ENCODE data around the gene SEMA4F. TPM values are rescaled to one million over a fixed set of nuclear protein-coding genes. Genes with fewer than 3 reads are reported as not detected.
A peak's percentile ranks its signal among the peaks of the same experiment; 100 is the strongest.

SEMA4F gene
- total RNA-seq, 1 donor from 2014 or later: 17.4 TPM

- no peaks in the 10 kb centered on the region for H3K9me3 Mint-ChIP-seq (ENCODE audit: low read depth)
- peaks cover 29% of the 10 kb centered on the region for H3K36me3 Mint-ChIP-seq (ENCODE audit: low read depth)
- no peak for DNase-seq (ENCODE audit: low spot score)
- H3K27ac Mint-ChIP-seq (ENCODE audit: unreplicated experiment): no peak overlapping the region
- H3K4me1 Mint-ChIP-seq (ENCODE audit: low read depth): peaks cover 4% of the 10 kb centered on the region
- no peaks in the 10 kb centered on the region for H3K27me3 Mint-ChIP-seq (ENCODE audit: low read depth)
- TF ChIP-seq CTCF (IDR thresholded peaks at IDR 0.05): peak; percentile 33
- H3K4me3 Mint-ChIP-seq (ENCODE audit: unreplicated experiment): no peak overlapping the region
These were observed 21.0 kb downstream of the SEMA4F start for GRCh38 chr2:74675090-74675489.

- H3K4me3 Mint-ChIP-seq (ENCODE audit: unreplicated experiment): no peak overlapping the region
These were observed 22.3 kb downstream of the SEMA4F start for GRCh38 chr2:74676331-74676730.

GRCh38 chr2:74679615-74680014, 25.6 kb downstream of the SEMA4F start:
- Mint-ChIP-seq H3K36me3 (ENCODE audit: low read depth) (peaks cover 24% of the 10 kb centered on the region), H3K27me3 (ENCODE audit: low read depth) (no peaks in the 10 kb centered on the region), H3K4me3 (ENCODE audit: unreplicated experiment) (no peak overlapping the region), H3K9me3 (ENCODE audit: low read depth) (no peaks in the 10 kb centered on the region), H3K4me1 (ENCODE audit: low read depth) (no peaks in the 10 kb centered on the region), H3K27ac (ENCODE audit: unreplicated experiment) (no peak overlapping the region)
- TF ChIP-seq CTCF (IDR thresholded peaks at IDR 0.05): no peak
- no peak for DNase-seq (ENCODE audit: low spot score)

More at GRCh38 chr2:74676331-74676730, 22.3 kb downstream of the SEMA4F start:
- no peak for TF ChIP-seq CTCF (IDR thresholded peaks at IDR 0.05)
- Mint-ChIP-seq H3K27ac (ENCODE audit: unreplicated experiment) (no peak overlapping the region), H3K4me1 (ENCODE audit: low read depth) (peaks cover 2% of the 10 kb centered on the region), H3K27me3 (ENCODE audit: low read depth) (no peaks in the 10 kb centered on the region), H3K9me3 (ENCODE audit: low read depth) (no peaks in the 10 kb centered on the region), H3K36me3 (ENCODE audit: low read depth) (peaks cover 31% of the 10 kb centered on the region)
- no peak for DNase-seq (ENCODE audit: low spot score)

- DNase-seq (ENCODE audit: low spot score): no peak
- Mint-ChIP-seq H3K36me3 (ENCODE audit: low read depth) (peaks cover 9% of the 10 kb centered on the region), H3K27me3 (ENCODE audit: low read depth) (peaks cover 5% of the 10 kb centered on the region), H3K27ac (ENCODE audit: unreplicated experiment) (no peak overlapping the region), H3K9me3 (ENCODE audit: low read depth) (no peaks in the 10 kb centered on the region), H3K4me1 (ENCODE audit: low read depth) (no peaks in the 10 kb centered on the region), H3K4me3 (ENCODE audit: unreplicated experiment) (no peak overlapping the region)
- TF ChIP-seq CTCF (IDR thresholded peaks at IDR 0.05): no peak
These were observed 28.5 kb downstream of the SEMA4F start for GRCh38 chr2:74682501-74682900.

- Mint-ChIP-seq H3K9me3 (ENCODE audit: low read depth) (no peaks in the 10 kb centered on the region), H3K27ac (ENCODE audit: unreplicated experiment) (no peak overlapping the region), H3K36me3 (ENCODE audit: low read depth) (peaks cover 1% of the 10 kb centered on the region), H3K4me1 (ENCODE audit: low read depth) (no peaks in the 10 kb centered on the region), H3K4me3 (ENCODE audit: unreplicated experiment) (no peak overlapping the region), H3K27me3 (ENCODE audit: low read depth) (peaks cover 11% of the 10 kb centered on the region)
- no peak for DNase-seq (ENCODE audit: low spot score)
- no peak for TF ChIP-seq CTCF (IDR thresholded peaks at IDR 0.05)
These were observed 31.4 kb downstream of the SEMA4F start for GRCh38 chr2:74685408-74685807.

Measured in chondrocyte (in vitro differentiated cells).